ENCODE data around the gene JAM3.

DNA sequence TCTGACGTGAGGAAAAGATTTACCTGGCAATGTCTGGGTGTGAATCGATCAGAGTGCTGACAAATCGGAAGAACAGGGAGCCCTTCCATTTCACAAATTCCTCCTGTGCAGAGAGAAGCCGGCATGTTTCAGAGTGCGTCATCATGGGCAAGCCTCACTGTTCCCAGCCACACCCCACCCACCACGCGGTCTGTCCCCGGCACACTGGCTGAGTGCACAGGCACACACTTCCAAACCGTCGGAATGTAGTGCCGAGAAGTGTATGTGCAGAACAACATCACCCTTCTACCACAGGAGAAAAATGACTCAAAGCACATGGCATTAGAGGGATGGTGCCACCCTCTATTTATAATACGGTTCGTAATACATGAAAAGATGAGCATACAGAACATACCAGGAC, 107.4 kb downstream of the JAM3 start:
- TF ChIP-seq, protein P1, sequence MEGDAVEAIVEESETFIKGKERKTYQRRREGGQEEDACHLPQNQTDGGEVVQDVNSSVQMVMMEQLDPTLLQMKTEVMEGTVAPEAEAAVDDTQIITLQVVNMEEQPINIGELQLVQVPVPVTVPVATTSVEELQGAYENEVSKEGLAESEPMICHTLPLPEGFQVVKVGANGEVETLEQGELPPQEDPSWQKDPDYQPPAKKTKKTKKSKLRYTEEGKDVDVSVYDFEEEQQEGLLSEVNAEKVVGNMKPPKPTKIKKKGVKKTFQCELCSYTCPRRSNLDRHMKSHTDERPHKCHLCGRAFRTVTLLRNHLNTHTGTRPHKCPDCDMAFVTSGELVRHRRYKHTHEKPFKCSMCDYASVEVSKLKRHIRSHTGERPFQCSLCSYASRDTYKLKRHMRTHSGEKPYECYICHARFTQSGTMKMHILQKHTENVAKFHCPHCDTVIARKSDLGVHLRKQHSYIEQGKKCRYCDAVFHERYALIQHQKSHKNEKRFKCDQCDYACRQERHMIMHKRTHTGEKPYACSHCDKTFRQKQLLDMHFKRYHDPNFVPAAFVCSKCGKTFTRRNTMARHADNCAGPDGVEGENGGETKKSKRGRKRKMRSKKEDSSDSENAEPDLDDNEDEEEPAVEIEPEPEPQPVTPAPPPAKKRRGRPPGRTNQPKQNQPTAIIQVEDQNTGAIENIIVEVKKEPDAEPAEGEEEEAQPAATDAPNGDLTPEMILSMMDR (IDR thresholded peaks at IDR 0.05): no peak
- TF ChIP-seq POLR2A (IDR thresholded peaks at IDR 0.05): no peak
- no peak for TF ChIP-seq POLR2AphosphoS5 (IDR thresholded peaks at IDR 0.05)

Measured in prostate gland (tissue), 2 donors.